K562 (cell line): Measurements from ENCODE around the gene APBB2. TPM values are rescaled to one million over a fixed set of nuclear protein-coding genes. Genes with fewer than 3 reads are reported as not detected.

Experiments used
- BDP1 ChIP-seq: IDR thresholded peaks from 3 replicates; pipeline ENCODE4 v1.6.1; 2011; ENCODE audit not compliant: insufficient read length, insufficient read depth
- CREM ChIP-seq: IDR thresholded peaks from 2 replicates; pipeline ENCODE4 v1.6.1; 2014; ENCODE audit warnings: antibody characterized with exemption, low read depth
- MAZ ChIP-seq, 2 experiments: fragments of 450-650 bp in 1 of 2; sonication (generic) in 1 of 2; formaldehyde crosslinking; IDR thresholded peaks in 1 of 2; conservative IDR thresholded peaks in 1 of 2; 2 replicates each; pipeline versions ENCODE4 v1.4.0 to v1.5.0; 2020; ENCODE audit warnings: mild to moderate bottlenecking in 1 of 2, missing genetic modification reagents in 1 of 2
- ZNF41 ChIP-seq: fragments of 250-450 bp; sonication (Bioruptor Pico); conservative IDR thresholded peaks from 2 replicates; pipeline ENCODE4 v1.4.0; 2020; ENCODE audit warnings: mild to moderate bottlenecking
- polyA plus RNA-seq, 8 experiments: library from polyadenylated mRNA; depleted of rRNA in 4 of 8; stranded (reverse) in 5 of 8; unstranded in 3 of 8; fragments of >200 nt; fragmentation: Nextera tagmentation in 2 of 8; fragmentation: Illumina TruSeq in 1 of 8; extraction: Ambion mirVana in 2 of 8; extraction: Trizol in 1 of 8; gene quantifications; 2 replicates each; pipeline versions ENCODE4 v1.2.1 to v1.2.3, GENCODE V29; 2011 to 2014; ENCODE audit warnings: inconsistent platforms in 1 of 8, missing spikeins in 1 of 8
- total RNA-seq, 7 experiments: library from RNA; depleted of rRNA in 6 of 7; stranded (reverse); fragments of >200 nt in 6 of 7; fragmentation: Illumina TruSeq in 2 of 7; extraction: Trizol in 2 of 7; gene quantifications; 2 replicates each; pipeline versions ENCODE4 v1.2.1 to v1.2.3, GENCODE V29; 2011 to 2021; ENCODE audit warnings: low replicate concordance in 1 of 7
- TF ChIP-seq, protein P1 (sequence below), 3 experiments: IDR thresholded peaks in 2 of 3; conservative IDR thresholded peaks in 1 of 3; 2 replicates each; pipeline ENCODE4 v1.5.1; 2011 to 2012; ENCODE audit warnings: low read length in 3 of 3, mild to moderate bottlenecking in 3 of 3, control low read depth in 2 of 3, improper control_type of control experiment in 1 of 3, inconsistent platforms in 1 of 3, low read depth in 1 of 3, mixed read lengths in 1 of 3, moderate library complexity in 1 of 3; ENCODE audit not compliant: insufficient read depth in 2 of 3
- TF ChIP-seq, protein P2 (sequence below): IDR thresholded peaks from 2 replicates; pipeline ENCODE4 v1.6.1; 2011; ENCODE audit warnings: borderline replicate concordance, low read depth, mild to moderate bottlenecking, moderate library complexity, low read length; ENCODE audit not compliant: insufficient read depth, poor library complexity, severe bottlenecking

The APBB2 gene
- total and polyA plus RNA-seq, 9 of the 15 experiments (the other 6 are each of a cell fraction or from before 2014, with no cell fraction given): 0.08 to 2.1 (median 1.4) TPM

DNA sequence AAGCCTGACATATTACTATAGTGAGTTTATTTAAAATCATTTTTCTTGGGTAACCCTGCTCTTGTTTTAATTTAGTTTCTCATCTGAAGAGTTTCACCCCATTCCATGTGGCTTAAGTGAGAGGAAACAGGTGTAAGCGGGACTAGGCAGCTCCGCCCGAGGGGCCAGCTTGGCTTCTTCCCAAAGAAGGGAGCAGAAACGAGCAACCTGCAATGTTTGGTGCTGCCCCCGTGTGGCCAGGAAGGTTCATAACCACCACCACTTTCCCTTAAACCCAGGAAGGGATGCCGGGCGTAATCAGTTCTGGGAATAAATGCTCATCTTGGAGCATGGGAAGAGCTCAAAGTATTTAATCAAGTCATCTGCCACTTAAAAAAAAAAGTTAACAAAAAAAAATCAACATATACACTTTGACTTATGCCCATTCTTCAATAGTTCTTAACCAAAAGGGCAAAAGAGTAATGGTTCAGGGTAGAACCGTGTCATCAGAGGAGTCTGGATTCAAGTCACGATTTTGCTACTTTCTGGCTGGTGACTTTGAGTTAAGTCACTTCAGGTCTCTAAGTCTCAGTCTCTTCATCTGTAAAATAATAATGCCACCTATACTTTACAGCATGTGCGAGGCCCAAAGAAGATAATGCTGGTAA is 316.7 kb downstream of the APBB2 start (continued):
- TF ChIP-seq, protein P1, sequence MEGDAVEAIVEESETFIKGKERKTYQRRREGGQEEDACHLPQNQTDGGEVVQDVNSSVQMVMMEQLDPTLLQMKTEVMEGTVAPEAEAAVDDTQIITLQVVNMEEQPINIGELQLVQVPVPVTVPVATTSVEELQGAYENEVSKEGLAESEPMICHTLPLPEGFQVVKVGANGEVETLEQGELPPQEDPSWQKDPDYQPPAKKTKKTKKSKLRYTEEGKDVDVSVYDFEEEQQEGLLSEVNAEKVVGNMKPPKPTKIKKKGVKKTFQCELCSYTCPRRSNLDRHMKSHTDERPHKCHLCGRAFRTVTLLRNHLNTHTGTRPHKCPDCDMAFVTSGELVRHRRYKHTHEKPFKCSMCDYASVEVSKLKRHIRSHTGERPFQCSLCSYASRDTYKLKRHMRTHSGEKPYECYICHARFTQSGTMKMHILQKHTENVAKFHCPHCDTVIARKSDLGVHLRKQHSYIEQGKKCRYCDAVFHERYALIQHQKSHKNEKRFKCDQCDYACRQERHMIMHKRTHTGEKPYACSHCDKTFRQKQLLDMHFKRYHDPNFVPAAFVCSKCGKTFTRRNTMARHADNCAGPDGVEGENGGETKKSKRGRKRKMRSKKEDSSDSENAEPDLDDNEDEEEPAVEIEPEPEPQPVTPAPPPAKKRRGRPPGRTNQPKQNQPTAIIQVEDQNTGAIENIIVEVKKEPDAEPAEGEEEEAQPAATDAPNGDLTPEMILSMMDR (IDR thresholded peaks at IDR 0.05 in 2 of 3, conservative IDR thresholded peaks at IDR 0.05 in 1 of 3; ENCODE audit: insufficient read depth in 2 of 3, low read depth in 1 of 3, low read length in 3 of 3): peak; percentile 67 to 84 (median 75)
- TF ChIP-seq CREM (peak; percentile 35; the same call in 1 of the 2 replicates), ZNF41 (CRISPR knock-in tag) (no peak), BDP1 (no peak), MAZ (CRISPR knock-in tag; conservative IDR thresholded peaks at IDR 0.05 in 1 of 2, IDR thresholded peaks at IDR 0.05 in 1 of 2) (0 out of 4 replicates have a peak, but pooled peaks of 1 of the 2 experiments have one; percentile 23)
- TF ChIP-seq, protein P2, sequence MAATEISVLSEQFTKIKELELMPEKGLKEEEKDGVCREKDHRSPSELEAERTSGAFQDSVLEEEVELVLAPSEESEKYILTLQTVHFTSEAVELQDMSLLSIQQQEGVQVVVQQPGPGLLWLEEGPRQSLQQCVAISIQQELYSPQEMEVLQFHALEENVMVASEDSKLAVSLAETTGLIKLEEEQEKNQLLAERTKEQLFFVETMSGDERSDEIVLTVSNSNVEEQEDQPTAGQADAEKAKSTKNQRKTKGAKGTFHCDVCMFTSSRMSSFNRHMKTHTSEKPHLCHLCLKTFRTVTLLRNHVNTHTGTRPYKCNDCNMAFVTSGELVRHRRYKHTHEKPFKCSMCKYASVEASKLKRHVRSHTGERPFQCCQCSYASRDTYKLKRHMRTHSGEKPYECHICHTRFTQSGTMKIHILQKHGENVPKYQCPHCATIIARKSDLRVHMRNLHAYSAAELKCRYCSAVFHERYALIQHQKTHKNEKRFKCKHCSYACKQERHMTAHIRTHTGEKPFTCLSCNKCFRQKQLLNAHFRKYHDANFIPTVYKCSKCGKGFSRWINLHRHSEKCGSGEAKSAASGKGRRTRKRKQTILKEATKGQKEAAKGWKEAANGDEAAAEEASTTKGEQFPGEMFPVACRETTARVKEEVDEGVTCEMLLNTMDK: peak; percentile 25
- TF ChIP-seq, all 486 proteins: peak for 11
